Measurements from ENCODE around the gene SAP25. TPM values are rescaled to one million over a fixed set of nuclear protein-coding genes. Genes with fewer than 3 reads are reported as not detected.

The SAP25 gene
- total and polyA plus RNA-seq, 2 experiments from 2014 or later, result 1.8 TPM; not detected in 1

DNA sequence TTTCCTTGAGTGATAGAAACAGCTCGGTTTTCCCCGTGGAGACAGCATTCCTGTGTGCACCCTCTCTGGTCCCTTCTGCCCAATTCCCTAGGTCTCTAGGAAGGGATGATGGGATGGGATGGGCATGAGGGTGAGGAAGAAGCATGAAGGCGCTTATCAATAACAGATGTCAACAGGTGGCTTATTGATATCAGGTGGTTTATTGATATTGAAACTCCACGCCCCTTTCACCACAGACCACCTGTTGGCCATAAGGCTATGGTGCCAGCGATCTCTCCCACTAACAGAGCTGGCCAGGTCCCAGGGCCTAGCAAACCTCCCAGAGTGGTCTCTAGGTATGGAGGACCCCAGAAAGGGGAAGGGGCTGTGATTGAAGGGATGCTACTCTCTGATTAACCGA, 46.5 kb upstream of the SAP25 start:
- Histone ChIP-seq H3K79me2 (no peaks in the 10 kb centered on the region), H3K27ac (no peak overlapping the region), H3K4me2 (no peak overlapping the region), H4K20me1 (ENCODE audit: insufficient read depth, poor library complexity, severe bottlenecking) (no peaks in the 10 kb centered on the region), H3K4me1 (ENCODE audit: insufficient read depth) (no peaks in the 10 kb centered on the region), H3K36me3 (replicated peaks; ENCODE audit: insufficient read depth, low read depth) (no peaks in the 10 kb centered on the region), H3K27me3 (no peaks in the 10 kb centered on the region), H3K9me2 (replicated peaks; ENCODE audit: insufficient read depth) (no peaks in the 10 kb centered on the region), H3K9me3 (ENCODE audit: low read depth) (no peaks in the 10 kb centered on the region), H2AFZ (no peak overlapping the region), H3K4me3 (no peak overlapping the region)
- WGBS (ENCODE audit: low lambda C conversion rate, missing lambda C conversion rate), result 98% methylated on average over 6 of the region's 6 CpGs
- TF ChIP-seq EZH2phosphoT487 (IDR thresholded peaks at IDR 0.05; ENCODE audit: low read depth, severe bottlenecking, unreplicated experiment) (no peak), EZH2 (IDR thresholded peaks at IDR 0.05; ENCODE audit: borderline replicate concordance) (no peak)
- TF ChIP-seq, protein P1, sequence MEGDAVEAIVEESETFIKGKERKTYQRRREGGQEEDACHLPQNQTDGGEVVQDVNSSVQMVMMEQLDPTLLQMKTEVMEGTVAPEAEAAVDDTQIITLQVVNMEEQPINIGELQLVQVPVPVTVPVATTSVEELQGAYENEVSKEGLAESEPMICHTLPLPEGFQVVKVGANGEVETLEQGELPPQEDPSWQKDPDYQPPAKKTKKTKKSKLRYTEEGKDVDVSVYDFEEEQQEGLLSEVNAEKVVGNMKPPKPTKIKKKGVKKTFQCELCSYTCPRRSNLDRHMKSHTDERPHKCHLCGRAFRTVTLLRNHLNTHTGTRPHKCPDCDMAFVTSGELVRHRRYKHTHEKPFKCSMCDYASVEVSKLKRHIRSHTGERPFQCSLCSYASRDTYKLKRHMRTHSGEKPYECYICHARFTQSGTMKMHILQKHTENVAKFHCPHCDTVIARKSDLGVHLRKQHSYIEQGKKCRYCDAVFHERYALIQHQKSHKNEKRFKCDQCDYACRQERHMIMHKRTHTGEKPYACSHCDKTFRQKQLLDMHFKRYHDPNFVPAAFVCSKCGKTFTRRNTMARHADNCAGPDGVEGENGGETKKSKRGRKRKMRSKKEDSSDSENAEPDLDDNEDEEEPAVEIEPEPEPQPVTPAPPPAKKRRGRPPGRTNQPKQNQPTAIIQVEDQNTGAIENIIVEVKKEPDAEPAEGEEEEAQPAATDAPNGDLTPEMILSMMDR (IDR thresholded peaks at IDR 0.05; ENCODE audit: poor library complexity), result no peak
- no peak for DNase-seq (ENCODE audit: low spot score)

DNA sequence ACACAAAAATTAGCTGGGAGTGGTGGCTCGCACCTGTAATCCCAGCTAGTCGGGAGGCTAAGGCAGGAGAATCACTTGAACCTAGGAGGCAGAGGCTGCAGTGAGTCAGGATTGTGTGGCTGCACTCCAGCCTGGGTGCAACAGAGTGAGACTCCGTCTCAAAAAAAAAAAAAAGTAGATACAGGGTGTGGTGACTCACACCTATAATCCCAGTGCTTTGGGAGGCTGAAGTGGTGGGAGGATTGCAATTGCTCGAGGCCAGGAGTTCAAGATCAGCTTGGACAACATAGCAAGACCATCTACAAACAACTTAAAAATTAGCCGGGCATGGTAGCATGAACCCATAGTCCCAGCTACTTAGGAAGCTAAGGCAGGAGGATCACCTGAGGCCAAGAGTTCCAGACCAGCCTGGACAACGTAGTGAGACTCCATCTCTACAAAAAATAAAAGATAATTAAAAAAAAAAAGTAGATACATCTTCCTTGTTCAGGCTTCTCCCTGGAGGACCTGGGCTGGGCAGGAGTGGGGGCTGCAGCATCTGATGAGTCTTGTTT, 40.7 kb upstream of the SAP25 start:
- WGBS (ENCODE audit: low lambda C conversion rate, missing lambda C conversion rate), result 91% methylated on average over 6 of the region's 6 CpGs
- TF ChIP-seq EZH2phosphoT487 (IDR thresholded peaks at IDR 0.05; ENCODE audit: low read depth, severe bottlenecking, unreplicated experiment) (no peak), EZH2 (IDR thresholded peaks at IDR 0.05; ENCODE audit: borderline replicate concordance) (no peak)
- TF ChIP-seq, protein P1 (IDR thresholded peaks at IDR 0.05; ENCODE audit: poor library complexity), result no peak
- H3K4me2 ChIP-seq, result no peak overlapping the region

DNA sequence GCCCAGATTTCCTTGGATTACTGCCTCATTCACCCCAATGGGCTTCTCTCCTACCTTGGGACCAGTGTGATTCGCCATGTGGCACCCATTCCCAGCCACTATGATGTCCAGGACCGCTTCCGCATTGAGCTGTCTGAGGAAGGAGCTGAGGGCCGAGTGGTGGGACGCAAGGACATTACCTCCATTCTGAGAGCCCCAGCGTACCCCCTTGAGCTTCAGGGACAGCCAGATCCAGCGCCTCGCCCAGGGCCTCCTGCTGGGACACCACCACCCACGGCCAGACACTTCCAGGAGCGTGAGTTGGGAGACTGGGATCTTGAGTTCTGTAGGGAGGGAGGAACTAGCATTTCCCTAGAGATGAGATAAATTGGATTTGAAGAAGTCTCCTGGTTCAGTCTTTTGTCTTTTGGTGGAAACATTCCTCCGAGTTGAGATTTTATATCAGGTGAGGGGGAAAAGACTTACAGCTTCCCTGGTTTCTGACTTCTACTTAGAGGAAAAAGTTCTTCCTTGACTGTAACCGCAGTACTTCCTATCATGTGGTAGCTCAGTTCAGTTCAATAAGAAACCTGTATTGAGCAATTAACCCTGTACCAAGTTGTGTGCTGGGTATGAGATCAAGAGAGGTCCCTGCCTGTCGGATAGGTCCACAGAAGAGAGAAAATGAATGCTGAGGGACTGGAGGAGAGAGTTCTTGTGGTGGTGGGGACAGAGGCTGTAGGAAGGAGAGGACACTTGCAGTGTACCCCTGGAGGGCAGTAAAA, 39.9 kb upstream of the SAP25 start:
- no peak for TF ChIP-seq EZH2 (IDR thresholded peaks at IDR 0.05; ENCODE audit: borderline replicate concordance)
- TF ChIP-seq, protein P1 (IDR thresholded peaks at IDR 0.05; ENCODE audit: poor library complexity), result no peak
- TF ChIP-seq EZH2phosphoT487 (IDR thresholded peaks at IDR 0.05; ENCODE audit: low read depth, severe bottlenecking, unreplicated experiment), result no peak
- H3K27ac ChIP-seq, result no peak overlapping the region
- H3K36me3 ChIP-seq (replicated peaks; ENCODE audit: insufficient read depth, low read depth), result no peaks in the 10 kb centered on the region
- no peaks in the 10 kb centered on the region for H4K20me1 ChIP-seq (ENCODE audit: insufficient read depth, poor library complexity, severe bottlenecking)
- no peaks in the 10 kb centered on the region for H3K9me3 ChIP-seq (ENCODE audit: low read depth)
- no peak overlapping the region for H3K4me3 ChIP-seq
- peaks cover 3% of the 10 kb centered on the region for H3K4me1 ChIP-seq (ENCODE audit: insufficient read depth)
- no peak for DNase-seq (ENCODE audit: low spot score)
- no peaks in the 10 kb centered on the region for H3K27me3 ChIP-seq
- no peaks in the 10 kb centered on the region for H3K9me2 ChIP-seq (replicated peaks; ENCODE audit: insufficient read depth)
- H3K79me2 ChIP-seq, result peaks cover 14% of the 10 kb centered on the region
- no peak overlapping the region for H2AFZ ChIP-seq
- WGBS (ENCODE audit: low lambda C conversion rate, missing lambda C conversion rate), result 93% methylated on average over 13 of the region's 13 CpGs
- H3K4me2 ChIP-seq, result peak overlapping the region; percentile 95

More for the DNA sequence above, 40.7 kb upstream of the SAP25 start:
- Histone ChIP-seq H4K20me1 (ENCODE audit: insufficient read depth, poor library complexity, severe bottlenecking) (no peaks in the 10 kb centered on the region), H3K9me3 (ENCODE audit: low read depth) (no peaks in the 10 kb centered on the region), H3K4me3 (no peak overlapping the region), H3K36me3 (replicated peaks; ENCODE audit: insufficient read depth, low read depth) (no peaks in the 10 kb centered on the region), H3K27me3 (no peaks in the 10 kb centered on the region), H3K9me2 (replicated peaks; ENCODE audit: insufficient read depth) (no peaks in the 10 kb centered on the region), H3K27ac (no peak overlapping the region), H3K4me1 (ENCODE audit: insufficient read depth) (peaks cover 3% of the 10 kb centered on the region), H3K79me2 (peaks cover 14% of the 10 kb centered on the region), H2AFZ (no peak overlapping the region)
- no peak for DNase-seq (ENCODE audit: low spot score)
